ENCODE measurements around the gene FUS.
"Not testable (repeated sequence)": the region's sequence is repeated elsewhere in the genome, so short reads cannot be mapped to it uniquely, and the experiment has no call there.

Gene FUS

DNA sequence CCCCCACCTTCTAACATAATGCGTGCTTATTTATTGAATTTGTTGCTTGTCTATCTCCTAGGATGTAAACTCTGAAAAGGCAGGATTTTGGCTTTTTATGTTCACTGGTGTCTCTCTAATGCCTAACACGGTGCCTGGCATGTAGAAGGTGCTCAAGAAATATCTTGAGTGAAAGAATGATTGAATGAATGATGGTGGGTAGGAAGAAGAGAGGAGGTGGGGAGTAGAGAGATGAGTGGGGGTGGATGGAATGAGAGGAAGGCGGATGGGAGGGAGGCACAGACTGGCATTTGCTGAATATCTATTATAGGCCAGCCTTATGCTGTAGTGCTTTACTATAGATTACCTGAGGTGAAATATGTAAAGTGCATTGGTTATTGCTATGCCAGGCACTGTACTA, 32.4 kb upstream of the FUS start:
- H3K36me3 ChIP-seq (ENCODE audit: insufficient read depth, insufficient read length, low read length): no peaks in the 10 kb centered on the region
- no peak overlapping the region for H3K9ac ChIP-seq (ENCODE audit: insufficient read length, low read depth)
- H3K4me1 ChIP-seq (ENCODE audit: insufficient read depth, insufficient read length): peaks cover 24% of the 10 kb centered on the region
- H3K4me3 ChIP-seq (ENCODE audit: insufficient read length, low read depth): no peak overlapping the region
- peaks cover 13% of the 10 kb centered on the region for H3K27me3 ChIP-seq (ENCODE audit: insufficient read depth, insufficient read length)
- no peak for TF ChIP-seq SUZ12 (IDR thresholded peaks at IDR 0.05; ENCODE audit: extremely low read depth, insufficient read depth, insufficient read length)
- TF ChIP-seq ZNF274 (IDR thresholded peaks at IDR 0.05; ENCODE audit: low read depth, low read length): no peak
- no peak for TF ChIP-seq YY1 (IDR thresholded peaks at IDR 0.05; ENCODE audit: insufficient read depth, insufficient read length)
- DNase-seq (ENCODE audit: low read depth, low spot score): no peak
- H3K9me3 ChIP-seq (ENCODE audit: insufficient read depth, low read length): no peaks in the 10 kb centered on the region

DNA sequence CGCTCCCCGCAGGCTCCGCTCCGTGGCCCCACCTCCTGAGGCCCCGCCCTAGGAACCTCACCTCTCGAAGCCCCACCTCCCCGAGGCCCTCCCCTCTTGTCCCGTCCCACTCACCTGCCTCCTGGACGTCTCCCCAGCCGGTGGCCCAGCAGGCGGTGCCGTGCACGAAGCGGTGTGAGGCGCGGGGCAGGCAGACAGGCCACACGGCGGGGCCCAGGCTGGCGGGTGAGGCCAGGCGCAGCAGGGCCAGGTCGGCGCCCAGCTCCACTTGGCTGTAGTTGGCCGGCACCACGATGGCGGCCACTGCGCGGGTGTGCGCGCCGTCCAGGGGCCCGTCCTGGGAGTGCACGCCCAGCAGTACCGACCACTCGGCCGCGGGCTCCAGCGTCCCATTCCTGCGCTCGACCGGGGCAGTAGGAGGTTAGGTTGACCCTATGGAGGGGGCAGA, 31.6 kb upstream of the FUS start:
- H3K4me1 ChIP-seq (ENCODE audit: insufficient read depth, insufficient read length): peaks cover 18% of the 10 kb centered on the region
- H3K4me3 ChIP-seq (ENCODE audit: insufficient read length, low read depth): no peak overlapping the region
- no peak for DNase-seq (ENCODE audit: low read depth, low spot score)
- peaks cover 9% of the 10 kb centered on the region for H3K27me3 ChIP-seq (ENCODE audit: insufficient read depth, insufficient read length)
- TF ChIP-seq YY1 (IDR thresholded peaks at IDR 0.05; ENCODE audit: insufficient read depth, insufficient read length) (no peak), ZNF274 (IDR thresholded peaks at IDR 0.05; ENCODE audit: low read depth, low read length) (no peak), SUZ12 (IDR thresholded peaks at IDR 0.05; ENCODE audit: extremely low read depth, insufficient read depth, insufficient read length) (no peak)
- no peaks in the 10 kb centered on the region for H3K36me3 ChIP-seq (ENCODE audit: insufficient read depth, insufficient read length, low read length)
- H3K9ac ChIP-seq (ENCODE audit: insufficient read length, low read depth): no peak overlapping the region
- no peaks in the 10 kb centered on the region for H3K9me3 ChIP-seq (ENCODE audit: insufficient read depth, low read length)

DNA sequence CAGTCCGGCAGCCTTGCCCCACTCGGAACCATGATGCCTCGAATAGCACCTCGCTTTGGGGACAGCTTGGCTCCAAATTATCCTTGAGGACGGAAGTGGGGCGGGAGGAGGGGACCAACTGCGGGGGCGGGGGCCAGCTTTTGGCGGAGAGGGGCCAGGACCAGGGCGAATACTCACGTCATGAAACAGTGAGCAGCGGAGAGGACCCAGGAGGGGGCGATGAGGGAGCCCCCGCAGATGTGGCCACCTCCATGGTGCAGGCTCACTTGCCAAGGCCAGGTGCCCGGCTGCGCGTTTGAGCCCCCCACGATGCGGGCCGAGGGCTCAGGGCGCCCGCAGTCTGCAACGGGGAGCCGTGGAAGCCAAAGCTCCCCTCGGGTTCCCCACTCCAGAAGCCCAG, 31.0 kb upstream of the FUS start:
- TF ChIP-seq ZNF274 (IDR thresholded peaks at IDR 0.05; ENCODE audit: low read depth, low read length) (no peak), SUZ12 (IDR thresholded peaks at IDR 0.05; ENCODE audit: extremely low read depth, insufficient read depth, insufficient read length) (no peak), YY1 (IDR thresholded peaks at IDR 0.05; ENCODE audit: insufficient read depth, insufficient read length) (no peak)
- Histone ChIP-seq H3K9ac (ENCODE audit: insufficient read length, low read depth) (no peak overlapping the region), H3K9me3 (ENCODE audit: insufficient read depth, low read length) (no peaks in the 10 kb centered on the region), H3K36me3 (ENCODE audit: insufficient read depth, insufficient read length, low read length) (no peaks in the 10 kb centered on the region), H3K4me1 (ENCODE audit: insufficient read depth, insufficient read length) (peaks cover 15% of the 10 kb centered on the region), H3K4me3 (ENCODE audit: insufficient read length, low read depth) (no peak overlapping the region), H3K27me3 (ENCODE audit: insufficient read depth, insufficient read length) (peaks cover 9% of the 10 kb centered on the region)
- no peak for DNase-seq (ENCODE audit: low read depth, low spot score)

DNA sequence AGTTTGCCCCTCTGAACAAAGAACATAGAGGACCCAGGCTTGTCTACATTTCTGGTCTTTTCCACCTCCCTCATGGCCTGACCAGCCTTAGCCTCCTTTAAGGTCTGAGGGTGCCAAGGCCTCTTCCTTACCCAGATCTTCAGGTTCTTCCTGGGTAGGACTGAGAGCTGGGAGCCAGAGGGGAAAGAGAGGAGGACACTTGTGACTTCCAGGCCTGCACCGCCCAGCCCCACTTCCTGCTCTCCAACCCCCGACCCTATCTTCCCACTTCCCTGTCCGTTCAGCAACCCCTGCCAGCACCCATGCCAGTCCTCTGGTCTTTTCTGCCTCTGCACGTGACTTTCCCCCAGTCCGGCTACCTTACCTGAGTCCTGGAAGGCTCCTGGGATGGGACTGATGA, 30.6 kb upstream of the FUS start:
- TF ChIP-seq YY1 (IDR thresholded peaks at IDR 0.05; ENCODE audit: insufficient read depth, insufficient read length) (no peak), SUZ12 (IDR thresholded peaks at IDR 0.05; ENCODE audit: extremely low read depth, insufficient read depth, insufficient read length) (no peak), ZNF274 (IDR thresholded peaks at IDR 0.05; ENCODE audit: low read depth, low read length) (no peak)
- no peak for DNase-seq (ENCODE audit: low read depth, low spot score)
- H3K27me3 ChIP-seq (ENCODE audit: insufficient read depth, insufficient read length): peaks cover 9% of the 10 kb centered on the region
- no peaks in the 10 kb centered on the region for H3K36me3 ChIP-seq (ENCODE audit: insufficient read depth, insufficient read length, low read length)
- peaks cover 15% of the 10 kb centered on the region for H3K4me1 ChIP-seq (ENCODE audit: insufficient read depth, insufficient read length)
- no peak overlapping the region for H3K4me3 ChIP-seq (ENCODE audit: insufficient read length, low read depth)
- H3K9me3 ChIP-seq (ENCODE audit: insufficient read depth, low read length): no peaks in the 10 kb centered on the region
- no peak overlapping the region for H3K9ac ChIP-seq (ENCODE audit: insufficient read length, low read depth)

DNA sequence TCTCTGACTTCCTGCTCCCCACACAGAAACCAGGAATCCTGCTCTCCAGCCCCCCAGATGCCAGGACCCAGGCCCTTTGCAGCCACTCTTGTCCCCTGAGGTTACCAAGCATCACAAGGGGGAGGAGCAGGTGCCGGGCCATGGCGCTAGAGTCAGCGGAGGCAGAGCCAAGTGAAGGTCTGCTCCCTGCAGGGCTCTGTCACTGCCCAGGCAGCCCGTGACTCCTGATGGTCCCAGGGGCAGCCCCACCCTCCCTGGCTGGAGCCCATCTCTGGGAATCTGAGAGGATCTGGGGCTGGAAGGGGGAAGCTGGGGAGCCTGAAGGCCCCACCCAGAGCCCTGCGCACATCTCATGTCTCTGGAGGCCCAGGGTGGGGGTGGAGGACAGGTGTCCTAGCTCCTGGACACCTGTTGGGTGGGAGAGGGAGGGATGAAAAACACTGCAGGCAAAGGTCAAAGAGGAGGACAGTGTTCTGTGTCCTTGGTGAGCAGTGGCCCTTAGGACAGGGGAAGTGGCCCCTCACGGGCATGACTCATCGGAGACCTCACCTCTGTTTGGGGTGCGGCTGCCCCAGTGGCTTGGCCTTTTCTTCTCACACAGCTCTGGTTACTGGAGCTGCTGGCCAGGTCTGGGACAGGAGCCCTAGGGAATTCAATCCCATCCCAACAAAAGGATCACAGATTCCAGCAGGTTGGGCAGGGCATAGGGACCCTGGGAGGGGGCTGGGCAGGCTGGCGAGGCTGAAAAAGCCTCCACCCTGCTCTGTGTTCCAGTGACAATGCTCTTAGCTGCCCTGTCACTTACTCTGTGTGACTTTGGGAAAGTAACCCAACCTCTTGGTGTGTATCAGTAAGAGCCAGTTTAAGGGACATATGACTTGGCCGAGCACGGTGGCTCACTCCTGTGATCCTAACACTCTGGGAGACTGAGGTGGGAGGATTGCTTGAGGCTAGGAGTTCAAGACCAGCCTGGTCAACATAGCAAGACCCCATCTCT, 29.7 kb upstream of the FUS start, which contains the start of gene PRSS36:
TSS of gene PRSS36 (minus strand) at position 173 of the 997 bp plus-strand sequence. CDS start at position 142, 31 bp downstream.
- Histone ChIP-seq H3K36me3 (ENCODE audit: insufficient read depth, insufficient read length, low read length) (no peaks in the 10 kb centered on the region), H3K9me3 (ENCODE audit: insufficient read depth, low read length) (no peaks in the 10 kb centered on the region), H3K4me1 (ENCODE audit: insufficient read depth, insufficient read length) (peaks cover 15% of the 10 kb centered on the region), H3K27me3 (ENCODE audit: insufficient read depth, insufficient read length) (peaks cover 9% of the 10 kb centered on the region), H3K4me3 (ENCODE audit: insufficient read length, low read depth) (no peak within 1 kb of the TSS), H3K9ac (ENCODE audit: insufficient read length, low read depth) (no peak within 1 kb of the TSS)
- no peak for DNase-seq (ENCODE audit: low read depth, low spot score)
- TF ChIP-seq SUZ12 (IDR thresholded peaks at IDR 0.05; ENCODE audit: extremely low read depth, insufficient read depth, insufficient read length): no peak
- no peak for TF ChIP-seq ZNF274 (IDR thresholded peaks at IDR 0.05; ENCODE audit: low read depth, low read length)
- no peak for TF ChIP-seq YY1 (IDR thresholded peaks at IDR 0.05; ENCODE audit: insufficient read depth, insufficient read length)

DNA sequence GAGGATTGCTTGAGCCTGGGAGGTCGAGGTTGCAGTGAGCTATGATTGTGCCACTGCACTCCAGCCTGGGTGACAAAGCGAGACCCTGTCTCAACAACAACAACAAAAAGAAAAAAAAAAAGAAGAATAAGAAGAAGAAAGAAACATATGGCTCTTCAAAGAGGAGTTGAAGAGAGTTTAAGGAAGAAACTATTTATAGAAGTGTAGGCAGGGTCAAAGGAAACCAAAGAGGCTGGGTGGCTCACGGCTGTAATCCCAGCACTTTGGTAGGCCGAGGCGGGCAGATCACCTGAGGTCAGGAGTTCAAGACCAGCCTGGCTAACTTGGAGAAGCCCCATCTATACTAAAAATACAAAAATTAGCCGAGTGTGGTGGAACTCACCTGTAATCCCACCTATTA, 29.0 kb upstream of the FUS start:
- H3K27me3 ChIP-seq (ENCODE audit: insufficient read depth, insufficient read length): not testable (repeated sequence)

DNA sequence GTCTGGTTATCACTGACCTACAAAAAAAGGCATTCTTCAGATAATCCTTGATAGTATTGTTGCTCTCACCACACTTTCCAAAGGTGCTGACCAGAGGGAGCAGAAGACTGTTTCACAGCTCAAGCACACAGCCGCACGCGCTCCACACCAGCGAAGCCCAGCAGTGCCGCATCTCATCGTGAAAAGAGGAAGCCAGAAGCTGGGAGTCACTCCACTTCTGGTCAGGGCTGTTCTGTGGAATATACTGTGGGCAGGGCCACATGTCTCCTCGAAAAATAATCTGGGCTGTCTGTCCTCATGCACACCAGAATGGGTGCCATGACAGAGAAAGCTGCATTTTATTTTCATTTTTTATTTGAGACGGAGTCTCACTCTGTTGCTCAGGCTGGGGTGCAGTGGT, 22.8 kb upstream of the FUS start:
- Histone ChIP-seq H3K9ac (ENCODE audit: insufficient read length, low read depth) (no peak overlapping the region), H3K27me3 (ENCODE audit: insufficient read depth, insufficient read length) (no peaks in the 10 kb centered on the region), H3K4me1 (ENCODE audit: insufficient read depth, insufficient read length) (no peaks in the 10 kb centered on the region), H3K36me3 (ENCODE audit: insufficient read depth, insufficient read length, low read length) (no peaks in the 10 kb centered on the region), H3K9me3 (ENCODE audit: insufficient read depth, low read length) (no peaks in the 10 kb centered on the region), H3K4me3 (ENCODE audit: insufficient read length, low read depth) (no peak overlapping the region)
- no peak for TF ChIP-seq YY1 (IDR thresholded peaks at IDR 0.05; ENCODE audit: insufficient read depth, insufficient read length)
- TF ChIP-seq SUZ12 (IDR thresholded peaks at IDR 0.05; ENCODE audit: extremely low read depth, insufficient read depth, insufficient read length): no peak
- no peak for TF ChIP-seq ZNF274 (IDR thresholded peaks at IDR 0.05; ENCODE audit: low read depth, low read length)
- DNase-seq (ENCODE audit: low read depth, low spot score): no peak

More for the DNA sequence above, 29.0 kb upstream of the FUS start:
- not testable (repeated sequence) for H3K9me3 ChIP-seq (ENCODE audit: insufficient read depth, low read length); H3K36me3 ChIP-seq (ENCODE audit: insufficient read depth, insufficient read length, low read length); H3K4me3 ChIP-seq (ENCODE audit: insufficient read length, low read depth); DNase-seq (ENCODE audit: low read depth, low spot score); H3K9ac ChIP-seq (ENCODE audit: insufficient read length, low read depth)
- H3K4me1 ChIP-seq (ENCODE audit: insufficient read depth, insufficient read length): peaks cover 15% of the 10 kb centered on the region

All from NT2/D1 (cell line).